Panc1 (cell line): ENCODE results near the gene PTPRF.

Experiments used
- SIN3A ChIP-seq: IDR thresholded peaks from 2 replicates; pipeline ENCODE4 v1.6.1; 2012; ENCODE audit warnings: low read depth, mild to moderate bottlenecking, low read length, moderate library complexity, borderline replicate concordance; ENCODE audit not compliant: insufficient read depth
- TF ChIP-seq, protein P1 (sequence below): fragments of 450-650 bp; IDR thresholded peaks from 2 replicates; pipeline ENCODE4 v1.5.1; 2017; ENCODE audit warnings: mild to moderate bottlenecking

DNA sequence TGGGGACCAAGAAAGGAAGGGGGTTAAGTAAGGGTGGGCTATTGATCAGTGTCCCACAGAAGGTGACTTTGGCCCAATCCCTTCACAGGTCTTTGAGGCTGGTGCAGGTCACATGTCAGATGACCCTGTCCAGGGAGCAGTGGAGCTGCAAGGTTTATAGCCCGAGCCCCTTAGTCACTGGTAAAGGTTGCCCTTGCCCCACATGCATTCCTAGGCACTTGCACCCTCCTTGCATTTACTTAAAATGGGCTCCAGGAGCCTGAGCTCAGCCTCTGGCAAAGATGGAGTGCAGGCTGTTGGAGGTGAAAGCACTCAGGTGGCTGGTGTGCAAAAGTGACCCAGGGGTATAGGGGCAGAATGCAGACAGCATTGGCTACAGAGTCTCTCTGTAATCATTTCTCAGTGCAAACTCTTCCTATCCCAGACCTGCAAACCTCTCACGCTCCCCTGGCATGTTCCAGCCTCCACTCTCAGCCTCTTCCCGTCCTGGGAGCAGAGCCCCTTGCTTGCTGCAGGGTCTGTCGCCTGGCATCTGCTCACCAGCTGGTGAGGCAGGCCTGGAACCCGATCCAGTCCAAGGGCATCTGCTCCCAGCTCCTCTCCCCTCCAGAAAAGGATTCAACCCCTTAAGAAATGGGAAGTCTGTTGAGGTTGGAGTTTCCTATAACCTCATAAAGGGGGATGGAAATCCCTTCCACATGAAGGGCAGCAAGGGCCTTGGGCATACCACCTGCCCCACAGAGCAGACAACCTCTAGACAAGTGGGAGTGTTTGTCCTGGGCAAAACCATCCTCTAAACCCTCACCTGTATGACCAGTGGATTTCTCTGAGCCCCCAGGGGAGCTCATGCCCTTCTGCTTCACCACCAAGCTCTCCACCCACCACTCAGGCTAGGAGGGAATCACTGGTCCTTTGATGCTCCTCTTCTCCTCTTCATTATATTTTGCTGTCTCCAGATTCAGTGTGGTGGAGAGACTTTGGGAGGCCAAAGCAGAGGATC lies 23.1 kb upstream of the PTPRF start:
- no peak for TF ChIP-seq SIN3A
- TF ChIP-seq, protein P1, sequence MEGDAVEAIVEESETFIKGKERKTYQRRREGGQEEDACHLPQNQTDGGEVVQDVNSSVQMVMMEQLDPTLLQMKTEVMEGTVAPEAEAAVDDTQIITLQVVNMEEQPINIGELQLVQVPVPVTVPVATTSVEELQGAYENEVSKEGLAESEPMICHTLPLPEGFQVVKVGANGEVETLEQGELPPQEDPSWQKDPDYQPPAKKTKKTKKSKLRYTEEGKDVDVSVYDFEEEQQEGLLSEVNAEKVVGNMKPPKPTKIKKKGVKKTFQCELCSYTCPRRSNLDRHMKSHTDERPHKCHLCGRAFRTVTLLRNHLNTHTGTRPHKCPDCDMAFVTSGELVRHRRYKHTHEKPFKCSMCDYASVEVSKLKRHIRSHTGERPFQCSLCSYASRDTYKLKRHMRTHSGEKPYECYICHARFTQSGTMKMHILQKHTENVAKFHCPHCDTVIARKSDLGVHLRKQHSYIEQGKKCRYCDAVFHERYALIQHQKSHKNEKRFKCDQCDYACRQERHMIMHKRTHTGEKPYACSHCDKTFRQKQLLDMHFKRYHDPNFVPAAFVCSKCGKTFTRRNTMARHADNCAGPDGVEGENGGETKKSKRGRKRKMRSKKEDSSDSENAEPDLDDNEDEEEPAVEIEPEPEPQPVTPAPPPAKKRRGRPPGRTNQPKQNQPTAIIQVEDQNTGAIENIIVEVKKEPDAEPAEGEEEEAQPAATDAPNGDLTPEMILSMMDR = no peak
